ENCODE data around the gene GET4. TPM values are rescaled to one million over a fixed set of nuclear protein-coding genes. Genes with fewer than 3 reads are reported as not detected.
A peak's percentile ranks its signal among the peaks of the same experiment; 100 is the strongest.

Gene GET4
- total and polyA plus RNA-seq, 2 of the 13 experiments (the other 11 are each of a cell fraction or from before 2014, with no cell fraction given): 28.2 to 35.2 TPM

- TF ChIP-seq ZBTB39 (CRISPR knock-in tag; IDR thresholded peaks at IDR 0.05): no peak
- no peak for TF ChIP-seq ZNF496 (CRISPR knock-in tag; IDR thresholded peaks at IDR 0.05; ENCODE audit: insufficient replicate concordance)
- 0 out of 2 replicates have a peak, but pooled peaks have one; percentile 44 for TF ChIP-seq DNMT1 (CRISPR knock-in tag; IDR thresholded peaks at IDR 0.05)
- no peak for TF ChIP-seq HCFC1 (IDR thresholded peaks at IDR 0.05; ENCODE audit: low read depth, low read length)
- TF ChIP-seq, protein P1, sequence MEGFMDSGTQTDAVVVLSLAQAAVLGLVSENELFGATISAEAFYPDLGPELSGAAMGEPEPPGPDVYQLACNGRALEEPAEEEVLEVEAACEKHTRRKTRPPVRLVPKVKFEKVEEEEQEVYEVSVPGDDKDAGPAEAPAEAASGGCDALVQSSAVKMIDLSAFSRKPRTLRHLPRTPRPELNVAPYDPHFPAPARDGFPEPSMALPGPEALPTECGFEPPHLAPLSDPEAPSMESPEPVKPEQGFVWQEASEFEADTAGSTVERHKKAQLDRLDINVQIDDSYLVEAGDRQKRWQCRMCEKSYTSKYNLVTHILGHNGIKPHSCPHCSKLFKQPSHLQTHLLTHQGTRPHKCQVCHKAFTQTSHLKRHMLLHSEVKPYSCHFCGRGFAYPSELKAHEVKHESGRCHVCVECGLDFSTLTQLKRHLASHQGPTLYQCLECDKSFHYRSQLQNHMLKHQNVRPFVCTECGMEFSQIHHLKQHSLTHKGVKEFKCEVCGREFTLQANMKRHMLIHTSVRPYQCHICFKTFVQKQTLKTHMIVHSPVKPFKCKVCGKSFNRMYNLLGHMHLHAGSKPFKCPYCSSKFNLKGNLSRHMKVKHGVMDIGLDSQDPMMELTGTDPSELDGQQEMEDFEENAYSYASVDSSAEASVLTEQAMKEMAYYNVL (CRISPR knock-in tag; IDR thresholded peaks at IDR 0.05; ENCODE audit: borderline replicate concordance): 0 out of 2 replicates have a peak, but pooled peaks have one; percentile 28
- no peak for TF ChIP-seq SIN3A (IDR thresholded peaks at IDR 0.05; ENCODE audit: borderline replicate concordance, low read depth, low read length)
- TF ChIP-seq FOXJ3 (CRISPR knock-in tag; IDR thresholded peaks at IDR 0.05; ENCODE audit: borderline replicate concordance): no peak
- TF ChIP-seq ZNF292 (CRISPR knock-in tag; IDR thresholded peaks at IDR 0.05; ENCODE audit: borderline replicate concordance, low read depth): no peak
- no peak for TF ChIP-seq AHDC1 (CRISPR knock-in tag; IDR thresholded peaks at IDR 0.05; ENCODE audit: borderline replicate concordance)
- TF ChIP-seq ZNF441 (CRISPR knock-in tag; IDR thresholded peaks at IDR 0.05; ENCODE audit: borderline replicate concordance): no peak
- TF ChIP-seq ZNF660 (CRISPR knock-in tag; IDR thresholded peaks at IDR 0.05; ENCODE audit: borderline replicate concordance, low read depth): no peak
- TF ChIP-seq ZBTB21 (CRISPR knock-in tag; IDR thresholded peaks at IDR 0.05): no peak
- no peak for TF ChIP-seq THAP9 (CRISPR knock-in tag; IDR thresholded peaks at IDR 0.05; ENCODE audit: borderline replicate concordance)
- no peak for TF ChIP-seq XRCC5 (optimal IDR thresholded peaks at IDR 0.05; ENCODE audit: low read length)
These were observed 50.0 kb downstream of the GET4 start (continued) for GRCh38 chr7:926061-927030.

All from HepG2 (cell line).